GM12878 (cell line): Measurements from ENCODE around the gene COL20A1. TPM values are rescaled to one million over a fixed set of nuclear protein-coding genes. Genes with fewer than 3 reads are reported as not detected.

Source experiments
- ATAC-seq: fragments of 200-7000 bp; cut with Tn5 transposase; 3 replicates; pipeline ENCODE4 v1.9.1; 2020; ENCODE audit warnings: mild to moderate bottlenecking, moderate library complexity
- BruUV-seq: library from RNA; stranded (reverse); fragments of 400-500 nt; replicated peaks from 2 replicates; lab custom pipeline; 2021; lab: Mats Ljungman, UMichigan
- CTCF ChIA-PET: fragments of 300-600 bp; sonication (Branson Sonifier 250); formaldehyde crosslinking; extraction: SDS; loops from one replicate; lab custom pipeline; 2021; ENCODE audit warnings: inconsistent platforms; lab: Yijun Ruan, JAX
- POLR2A ChIA-PET: fragments of 350-600 bp; formaldehyde crosslinking; extraction: SDS; loops from one replicate; lab custom pipeline; 2021; ENCODE audit warnings: inconsistent platforms; lab: Charles Lee
- RAD21 ChIA-PET: fragments of 300-600 bp; sonication (Branson Sonifier 250); formaldehyde crosslinking; loops from one replicate; lab custom pipeline; 2023; ENCODE audit warnings: antibody characterized with exemption; ENCODE audit not compliant: unreplicated experiment; lab: Charles Lee
- SMC1A ChIA-PET: fragments of 300-600 bp; sonication (Branson Sonifier 250); formaldehyde crosslinking; loops from one replicate; lab custom pipeline; 2023; ENCODE audit not compliant: unreplicated experiment, uncharacterized antibody; lab: Charles Lee
- DNase-seq: peaks from one replicate; pipeline ENCODE4 v3.0.0-alpha.2; 2011; ENCODE audit warnings: low read depth, low spot score
- FAIRE-seq: peaks from 3 replicates; lab custom pipeline; 2011; peaks lifted over from hg19 to GRCh38; lab: Jason Lieb, UNC
- H2AFZ ChIP-seq: 2 replicates; pipeline ENCODE4 v1.6.0; 2011; ENCODE audit warnings: low read depth, low read length, control low read depth; ENCODE audit not compliant: control insufficient read depth
- H3K27ac ChIP-seq: 2 replicates; pipeline ENCODE4 v1.5.1; 2011; ENCODE audit warnings: control low read depth; ENCODE audit not compliant: control insufficient read depth, insufficient read depth
- H3K27me3 ChIP-seq, 2 experiments: replicated peaks in 1 of 2; 2 replicates each; pipeline versions ENCODE4 v1.6.0 to v1.6.1; 2011; ENCODE audit warnings: low read length in 1 of 2; ENCODE audit not compliant: control insufficient read depth in 2 of 2, insufficient read depth in 2 of 2
- H3K36me3 ChIP-seq, 2 experiments: 2 replicates each; pipeline ENCODE4 v1.5.1; 2011; ENCODE audit warnings: low read length in 1 of 2; ENCODE audit not compliant: control insufficient read depth in 2 of 2, insufficient read depth in 2 of 2
- H3K4me1 ChIP-seq: 2 replicates; pipeline ENCODE4 v1.6.1; 2011; ENCODE audit warnings: mild to moderate bottlenecking, low read length, moderate library complexity, mixed read lengths; ENCODE audit not compliant: control insufficient read depth, insufficient read depth
- H3K4me2 ChIP-seq: 2 replicates; pipeline ENCODE4 v1.6.0; 2011; ENCODE audit warnings: control low read depth; ENCODE audit not compliant: control insufficient read depth, insufficient read depth
- H3K4me3 ChIP-seq: fragments of 200-600 bp; sonication (generic); 2 replicates; pipeline ENCODE4 v1.5.1; 2016
- H3K79me2 ChIP-seq: 2 replicates; pipeline ENCODE4 v1.6.0; 2011; ENCODE audit warnings: low read length; ENCODE audit not compliant: control insufficient read depth, insufficient read depth
- H3K9ac ChIP-seq: 2 replicates; pipeline ENCODE4 v1.8.0; 2011; ENCODE audit warnings: low read length, control low read depth, mixed read lengths; ENCODE audit not compliant: control insufficient read depth, insufficient read depth
- H3K9me3 ChIP-seq: replicated peaks from 3 replicates; pipeline ENCODE4 v1.5.1; 2011; ENCODE audit warnings: mild to moderate bottlenecking, low read length; ENCODE audit not compliant: control insufficient read depth, insufficient read depth
- H4K20me1 ChIP-seq: 2 replicates; pipeline ENCODE4 v1.6.0; 2011; ENCODE audit not compliant: control insufficient read depth, insufficient read depth
- ATF2 ChIP-seq: IDR thresholded peaks from 2 replicates; pipeline ENCODE4 v1.6.1; 2012; ENCODE audit warnings: low read length, inconsistent platforms
- EED ChIP-seq: sonication (generic); IDR thresholded peaks from 2 replicates; pipeline ENCODE4 v1.6.1; 2016; ENCODE audit warnings: antibody characterized with exemption, low read depth
- RCOR1 ChIP-seq: conservative IDR thresholded peaks from 2 replicates; pipeline ENCODE4 v1.6.1; 2012; ENCODE audit warnings: low read depth, low read length, improper control_type of control experiment
- STAT1 ChIP-seq: fragments of 450-650 bp; conservative IDR thresholded peaks from 2 replicates; pipeline ENCODE4 v1.6.1; 2014; ENCODE audit warnings: antibody characterized with exemption, mild to moderate bottlenecking
- WGBS: methylation state at CpG from one replicate; pipeline ENCODE4 v1.1.6; 2016; ENCODE audit warnings: low lambda C conversion rate; ENCODE audit not compliant: insufficient replicate concordance, insufficient coverage; ENCODE audit errors: missing lambda C conversion rate; 5-methylcytosine and 5-hydroxymethylcytosine counted together
- in situ Hi-C: fragments of 300-500 bp; cut with MboI; formaldehyde crosslinking; loops from 9 replicates; pipeline ENCODE4 v1.14.3; 2018; ENCODE audit warnings: mixed read lengths
- intact Hi-C: fragments of 100-400 bp; cut with micrococcal nuclease; formaldehyde crosslinking; loops from one replicate; pipeline ENCODE4 v1.14.2; 2022; ENCODE audit not compliant: unreplicated experiment
- polyA plus RNA-seq, 11 experiments: library from polyadenylated mRNA; depleted of rRNA in 4 of 11; unstranded in 6 of 11; stranded (reverse) in 5 of 11; fragments of >200 nt; fragmentation: Nextera tagmentation in 4 of 11; fragmentation: Illumina TruSeq in 1 of 11; extraction: Ambion mirVana in 4 of 11; extraction: Trizol in 1 of 11; gene quantifications; 1 replicate in 1 of 11; 2 replicates in 10 of 11; pipeline versions ENCODE4 v1.2.1 to v1.2.3, GENCODE V29; 2011 to 2016; ENCODE audit warnings: inconsistent platforms in 2 of 11, missing spikeins in 2 of 11, low read depth in 1 of 11
- total RNA-seq, 4 experiments: library from RNA; depleted of rRNA in 3 of 4; stranded (reverse); fragments of >200 nt in 3 of 4; fragmentation: Illumina TruSeq in 1 of 4; extraction: Trizol in 1 of 4; gene quantifications; 2 replicates each; pipeline versions ENCODE4 v1.2.1 to v1.2.3, GENCODE V29; 2013 to 2021

Gene COL20A1
- total and polyA plus RNA-seq, 10 of the 15 experiments (the other 5 are each of a cell fraction or from before 2014, with no cell fraction given) = not detected

- TF ChIP-seq EED (no peak), ATF2 (no peak), RCOR1 (no peak)
Measured at GRCh38 chr20:63295422-63295821, 2.4 kb downstream of the COL20A1 start (continued).

- H3K9ac ChIP-seq = no peak overlapping the region
- ChIA-PET RAD21 (no interaction called here), SMC1A (no interaction called here), POLR2A (no interaction called here), CTCF (interaction anchor here (2.7 kb wide), 1 partner anchor 72 kb away, joined by 8 read pairs; no protein-coding TSS in a partner anchor)
- FAIRE-seq = no peak
- H3K4me1 ChIP-seq = no peaks in the 10 kb centered on the region
- ATAC-seq = no peak
- no peaks in the 10 kb centered on the region for H3K79me2 ChIP-seq
- intact Hi-C loops (no loop called here), in situ Hi-C loops (no loop called here)
- no peak overlapping the region for H3K27ac ChIP-seq
- H3K9me3 ChIP-seq = no peaks in the 10 kb centered on the region
- no peaks in the 10 kb centered on the region for H4K20me1 ChIP-seq
- DNase-seq = no peak
- H3K4me2 ChIP-seq = no peak overlapping the region
- H3K36me3 ChIP-seq = no peaks in the 10 kb centered on the region
- H3K27me3 ChIP-seq = no peaks in the 10 kb centered on the region; a peak in 1 of 4 replicates
- TF ChIP-seq STAT1 = no peak
- H3K4me3 ChIP-seq = no peak overlapping the region
- 24% methylated on average over 20 of the region's 20 CpGs for WGBS
- no peak overlapping the region for H2AFZ ChIP-seq
- BruUV-seq = no TSS peak
Measured at GRCh38 chr20:63295846-63296245, 2.9 kb downstream of the COL20A1 start.
